ENCODE measurements around the gene WBP2. TPM values are rescaled to one million over a fixed set of nuclear protein-coding genes. Genes with fewer than 3 reads are reported as not detected.

WBP2 gene
- total RNA-seq, 1 donor from 2014 or later = 17.9 TPM

GRCh38 chr17:75799402-75799801, 55.7 kb downstream of the WBP2 start:
- H3K4me3 ChIP-seq (ENCODE audit: low read depth, low read length) = no peak overlapping the region
- FAIRE-seq (no peak), DNase-seq (ENCODE audit: low read depth) (no peak)
- no peak for TF ChIP-seq CTCF (IDR thresholded peaks at IDR 0.05; ENCODE audit: insufficient read depth, low read length, severe bottlenecking)
- H3K36me3 ChIP-seq (ENCODE audit: control insufficient read depth, insufficient read depth, low read length) = peaks cover 11% of the 10 kb centered on the region
- H3K27me3 ChIP-seq (ENCODE audit: control insufficient read depth, insufficient read depth, low read length) = no peaks in the 10 kb centered on the region

DNA sequence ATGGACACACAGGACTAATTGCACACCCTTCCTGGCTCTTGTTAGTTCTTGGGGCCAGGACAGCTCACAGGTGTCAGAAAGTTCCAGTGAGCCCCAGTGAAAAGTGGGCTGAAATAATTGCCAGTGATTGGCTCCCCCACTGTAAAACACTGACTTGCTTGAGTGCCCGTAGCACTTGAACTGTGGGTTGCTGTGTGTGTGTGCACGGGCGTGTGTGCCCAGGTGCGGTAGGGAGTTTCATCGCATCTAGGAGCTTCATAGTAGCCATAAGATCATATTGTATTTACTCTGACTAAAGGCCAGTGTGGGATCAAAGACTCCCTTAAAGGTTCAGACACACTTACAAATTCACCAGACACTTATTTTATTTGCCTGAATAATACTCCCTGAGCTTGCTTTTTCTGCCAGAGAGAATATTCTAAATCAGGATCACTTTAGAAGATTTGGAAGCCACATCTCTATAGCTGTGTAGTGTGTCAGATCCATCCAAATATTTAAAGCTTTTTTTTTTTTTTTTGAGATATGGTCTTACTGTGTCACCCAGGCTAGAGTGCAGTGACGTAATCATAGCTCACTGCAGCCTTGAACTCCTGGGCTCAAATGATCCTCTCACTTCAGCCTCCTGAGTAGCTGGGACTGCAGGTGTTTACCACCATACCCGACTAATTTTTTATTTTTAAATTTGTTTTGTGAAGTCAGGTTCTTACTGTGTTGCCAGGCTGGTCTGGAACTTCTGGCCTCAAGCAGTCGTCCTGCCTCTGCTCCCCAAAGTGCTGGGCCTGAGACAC, 59.1 kb downstream of the WBP2 start:
- H3K27me3 ChIP-seq (ENCODE audit: control insufficient read depth, insufficient read depth, low read length) = no peaks in the 10 kb centered on the region
- DNase-seq (ENCODE audit: low read depth) = no peak

More for the DNA sequence above, 59.1 kb downstream of the WBP2 start:
- no peak for TF ChIP-seq CTCF (IDR thresholded peaks at IDR 0.05; ENCODE audit: insufficient read depth, low read length, severe bottlenecking)
- no peak for FAIRE-seq
- H3K4me3 ChIP-seq (ENCODE audit: low read depth, low read length) = no peak overlapping the region
- peaks cover 14% of the 10 kb centered on the region for H3K36me3 ChIP-seq (ENCODE audit: control insufficient read depth, insufficient read depth, low read length)

Other genes starting within 250 kb of the WBP2 start
- gene SMIM5, start 221.9 kb downstream of the WBP2 start, total RNA-seq = 3.9 and 7.4 TPM in 2 replicates
- gene RECQL5, start 188.2 kb downstream of the WBP2 start, total RNA-seq = 11.6 and 28.9 TPM in 2 replicates
- 58.4 and 65.0 TPM in 2 replicates for gene SAP30BP, start 188.0 kb downstream of the WBP2 start, total RNA-seq
- 297 and 565 TPM in 2 replicates for gene ITGB4, start 133.9 kb downstream of the WBP2 start, total RNA-seq
- gene GALK1, start 90.1 kb downstream of the WBP2 start, total RNA-seq = 13.4 and 32.8 TPM in 2 replicates
- 10.8 and 11.4 TPM in 2 replicates for gene UNK, start 70.5 kb downstream of the WBP2 start, total RNA-seq
- gene UNC13D, start 10.9 kb downstream of the WBP2 start, total RNA-seq = 4.7 and 17.0 TPM in 2 replicates
- gene TRIM47, start 23.2 kb upstream of the WBP2 start, total RNA-seq = 10.5 and 14.6 TPM in 2 replicates
- 13.2 and 21.1 TPM in 2 replicates for gene TRIM65, start 41.6 kb upstream of the WBP2 start, total RNA-seq
- 27.4 and 31.7 TPM in 2 replicates for gene MRPL38, start 49.5 kb upstream of the WBP2 start, total RNA-seq
- 10.5 and 16.0 TPM in 2 replicates for gene FBF1, start 85.7 kb upstream of the WBP2 start, total RNA-seq
- 39.8 and 49.5 TPM in 2 replicates for gene ACOX1, start 123.8 kb upstream of the WBP2 start, total RNA-seq
- gene TEN1, start 123.9 kb upstream of the WBP2 start, total RNA-seq = 19.6 and 24.5 TPM in 2 replicates
- 0.64 and 1.3 TPM in 2 replicates for gene CDK3, start 145.5 kb upstream of the WBP2 start, total RNA-seq
- 27.1 and 93.3 TPM in 2 replicates for gene EVPL, start 172.0 kb upstream of the WBP2 start, total RNA-seq
- 42.9 and 54.8 TPM in 2 replicates for gene SRP68, start 217.2 kb upstream of the WBP2 start, total RNA-seq
- not detected in 2 replicates for gene GALR2, start 219.4 kb upstream of the WBP2 start, total RNA-seq
- not detected in 2 replicates for gene ZACN, start 223.8 kb upstream of the WBP2 start, total RNA-seq
- gene EXOC7, start 248.5 kb upstream of the WBP2 start, total RNA-seq = 41.9 and 49.5 TPM in 2 replicates

All from bronchial epithelial cell (primary cell).